ENCODE data around the gene NANOGP8.
"Not testable (repeated sequence)": the region's sequence is repeated elsewhere in the genome, so short reads cannot be mapped to it uniquely, and the experiment has no call there.

NANOGP8 gene, protein sequence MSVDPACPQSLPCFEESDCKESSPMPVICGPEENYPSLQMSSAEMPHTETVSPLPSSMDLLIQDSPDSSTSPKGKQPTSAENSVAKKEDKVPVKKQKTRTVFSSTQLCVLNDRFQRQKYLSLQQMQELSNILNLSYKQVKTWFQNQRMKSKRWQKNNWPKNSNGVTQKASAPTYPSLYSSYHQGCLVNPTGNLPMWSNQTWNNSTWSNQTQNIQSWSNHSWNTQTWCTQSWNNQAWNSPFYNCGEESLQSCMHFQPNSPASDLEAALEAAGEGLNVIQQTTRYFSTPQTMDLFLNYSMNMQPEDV

DNA sequence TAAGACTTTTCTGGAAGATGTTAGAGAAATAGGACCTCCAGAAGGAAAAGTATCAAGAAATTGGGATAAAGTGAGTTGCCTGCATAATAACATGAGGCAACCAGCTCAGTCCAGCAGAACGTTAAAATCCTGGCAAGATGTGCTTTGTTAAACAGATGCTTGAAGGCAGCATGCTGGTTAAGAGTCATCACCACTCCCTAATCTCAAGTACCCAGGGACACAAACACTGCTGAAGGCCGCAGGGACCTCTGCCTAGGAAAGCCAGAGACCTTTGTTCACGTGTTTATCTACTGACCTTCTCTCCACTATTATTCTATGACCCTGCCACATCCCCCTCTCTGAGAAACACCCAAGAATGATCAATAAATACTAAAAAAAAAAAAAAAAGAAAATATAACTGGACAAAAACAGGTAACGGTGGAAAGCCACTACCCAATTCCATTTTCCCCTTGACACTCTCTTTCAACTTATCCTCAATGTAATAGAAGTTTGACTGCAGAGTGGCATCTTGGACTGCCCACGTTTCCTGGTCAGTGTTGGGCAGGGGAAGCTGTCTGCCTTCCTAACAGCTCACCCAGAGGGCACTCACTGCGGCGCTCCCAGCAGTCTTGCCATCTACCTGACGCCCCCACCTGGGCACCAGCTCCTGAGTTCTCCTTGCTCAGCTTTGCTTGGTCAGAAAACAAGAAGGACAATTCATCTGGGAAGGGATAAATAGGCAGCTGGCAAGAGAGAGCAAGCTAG, at the start of gene NANOGP8:
TSS of gene NANOGP8 (minus strand) at position 120 of the 744 bp plus-strand sequence. CDS start 185 bp downstream, outside the sequence.
- not testable (repeated sequence) for DNase-seq

DNA sequence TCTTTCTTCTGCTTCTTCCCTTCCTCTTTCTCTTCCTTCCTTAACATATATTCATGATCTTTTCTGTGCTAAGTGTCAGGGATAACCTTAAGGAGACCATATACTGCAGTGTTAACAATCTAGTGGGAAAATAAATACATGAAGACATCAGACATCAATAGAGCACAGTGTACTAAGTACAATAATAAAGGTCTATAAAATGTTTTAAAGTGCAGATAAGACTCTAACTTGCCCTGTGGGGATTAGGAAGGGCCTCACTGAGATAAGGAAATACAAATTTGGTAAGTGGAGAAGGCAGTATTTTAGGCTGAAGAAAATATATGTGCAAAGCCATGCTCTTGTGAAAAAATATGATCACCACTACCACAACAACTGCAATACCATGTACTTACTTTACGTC, 49.2 kb upstream of the NANOGP8 start:
- no peak for DNase-seq

DNA sequence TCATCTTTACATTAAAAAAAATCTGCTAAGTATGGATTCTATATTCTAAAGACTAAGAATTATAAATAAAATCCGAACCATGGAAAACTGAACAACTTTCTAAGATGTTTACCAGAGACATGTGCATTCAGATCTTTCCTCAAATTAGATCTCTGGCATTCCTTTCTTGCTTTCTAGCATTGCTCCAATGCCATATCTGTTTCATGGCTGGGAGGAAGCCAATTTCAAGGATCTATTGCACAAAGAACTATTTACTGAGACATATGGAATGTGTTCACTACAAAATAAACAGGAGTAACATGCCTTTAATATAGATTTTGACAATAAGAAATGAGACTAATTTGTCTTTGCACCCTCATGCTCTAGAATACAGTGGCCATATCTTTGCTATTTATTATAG, 45.1 kb upstream of the NANOGP8 start:
- DNase-seq = no peak

DNA sequence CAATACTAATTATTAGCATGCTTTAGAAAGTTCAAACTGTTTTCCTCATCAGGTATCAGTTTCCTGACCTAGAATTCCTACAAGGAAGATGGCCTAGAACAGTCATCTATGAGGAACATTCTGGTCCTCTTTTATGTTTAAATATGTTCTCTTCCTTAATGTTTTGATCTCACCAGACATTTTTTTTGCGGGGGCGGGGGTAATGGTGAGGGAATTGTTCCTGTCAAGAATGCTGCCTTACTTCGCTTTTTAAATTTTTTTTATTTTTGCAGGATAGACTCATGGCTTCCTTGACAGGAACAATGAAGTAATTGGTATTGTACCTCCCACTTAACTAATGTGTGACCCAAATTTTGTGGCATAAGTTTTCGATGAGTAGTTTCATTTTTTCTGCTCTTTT, 44.3 kb upstream of the NANOGP8 start:
- DNase-seq = no peak

DNA sequence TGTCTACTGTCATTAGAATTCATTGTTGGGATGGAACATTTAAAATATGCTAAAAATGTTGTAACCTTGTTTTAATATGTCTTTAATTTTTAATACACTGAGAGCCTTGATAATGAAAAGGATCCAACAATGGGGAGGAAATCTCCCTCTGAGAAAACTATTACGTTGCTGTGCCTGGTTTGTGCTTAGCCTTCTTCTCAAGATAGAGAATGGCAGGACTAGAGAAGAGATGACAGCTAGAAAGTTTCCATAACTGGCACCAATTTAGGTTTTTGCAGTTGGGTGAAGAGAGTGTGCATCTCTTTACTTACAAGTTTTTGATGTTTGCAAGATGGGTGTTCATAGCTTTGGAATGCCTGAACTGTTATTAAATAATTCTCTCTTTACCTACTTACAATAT, 42.6 kb upstream of the NANOGP8 start:
- no peak for DNase-seq

DNA sequence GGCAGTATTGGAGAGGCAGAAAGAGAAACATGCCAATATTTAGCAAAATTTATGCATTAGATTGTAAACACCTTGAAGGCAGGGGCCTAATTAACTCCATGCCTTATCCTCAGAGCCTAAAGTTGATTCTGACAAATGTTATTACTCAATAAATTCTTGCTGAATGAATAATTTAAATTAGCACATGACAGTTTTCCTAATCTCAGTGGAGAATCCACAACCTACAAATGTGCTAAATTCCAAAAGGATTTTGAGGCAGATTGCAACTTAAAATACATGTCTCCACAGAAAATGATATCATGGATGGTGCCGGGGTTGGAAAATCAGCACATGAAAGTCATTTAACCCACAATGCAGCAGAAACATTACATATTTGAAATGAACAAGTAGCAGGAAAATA, 41.1 kb upstream of the NANOGP8 start:
- no peak for DNase-seq

DNA sequence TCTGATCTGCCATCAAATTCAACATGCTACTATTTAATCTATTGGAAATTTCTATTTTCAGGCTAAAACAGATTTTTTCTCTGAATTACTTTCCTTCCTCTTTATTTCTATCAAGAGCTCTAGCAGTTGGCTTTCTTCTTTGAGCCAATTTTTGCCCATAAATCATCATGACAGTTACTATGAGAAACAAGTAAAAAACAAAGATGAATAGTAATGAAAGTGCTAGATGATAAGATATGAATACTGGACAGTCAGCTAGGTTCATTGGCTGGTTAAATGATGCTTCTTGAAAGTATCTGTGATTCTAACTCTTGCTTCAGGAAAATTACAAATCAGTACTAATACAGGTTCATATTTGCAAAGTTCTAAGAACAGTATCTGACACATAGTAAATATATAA, 38.6 kb upstream of the NANOGP8 start:
- no peak for DNase-seq

DNA sequence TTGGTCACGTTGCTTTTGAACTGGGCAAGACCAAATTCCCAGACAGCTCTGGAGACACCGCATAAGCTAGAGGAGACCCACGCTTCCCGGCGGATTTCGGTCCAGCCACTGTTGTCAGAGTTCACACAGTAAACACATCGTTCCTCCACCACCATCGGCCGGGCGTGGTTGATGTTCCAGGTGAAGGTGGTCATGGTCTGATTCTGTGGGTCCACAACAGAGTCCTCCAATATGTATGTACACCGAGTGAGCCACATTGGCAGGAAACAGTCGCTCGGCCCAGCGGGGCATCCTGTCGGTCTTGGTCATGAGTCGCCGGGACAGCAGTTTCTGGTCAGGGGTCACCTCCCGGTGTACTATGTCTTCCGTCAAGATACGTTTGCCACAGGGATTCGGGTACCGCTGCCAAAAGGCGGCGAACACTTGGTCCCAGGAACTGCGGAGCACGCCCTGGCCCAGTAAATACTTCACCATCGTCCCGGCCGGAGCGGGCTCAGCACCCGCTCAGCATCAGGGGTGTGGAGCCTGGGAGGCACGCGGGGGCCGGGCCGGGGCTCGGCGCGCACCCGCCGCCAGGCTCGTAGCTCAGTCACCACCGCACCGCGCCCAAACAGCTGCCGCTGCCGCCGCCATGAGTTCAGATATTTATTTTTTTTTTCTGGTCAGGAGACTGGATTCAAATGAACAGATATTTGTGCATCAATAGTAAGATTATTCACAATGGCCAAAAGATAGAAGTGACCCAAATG, 36.7 kb upstream of the NANOGP8 start:
- no peak for DNase-seq

DNA sequence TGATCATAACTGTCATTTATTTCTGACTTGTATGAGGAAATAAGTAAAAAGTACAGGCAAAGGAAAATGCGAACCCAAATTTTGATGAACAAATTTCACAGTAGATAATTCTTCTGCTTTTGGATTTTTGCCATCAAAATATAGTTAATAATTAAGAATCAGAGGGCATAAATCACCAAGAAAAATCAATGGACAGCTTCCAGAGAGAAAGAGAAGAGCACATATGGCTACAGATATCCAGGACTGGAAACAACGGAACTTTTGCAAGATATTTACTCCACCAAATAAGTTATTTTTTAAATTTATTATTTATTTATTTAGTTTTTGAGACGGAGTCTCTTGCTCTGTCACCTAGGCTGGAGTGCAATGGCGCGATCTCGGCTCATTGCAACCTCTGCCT, 35.1 kb upstream of the NANOGP8 start:
- no peak for DNase-seq

DNA sequence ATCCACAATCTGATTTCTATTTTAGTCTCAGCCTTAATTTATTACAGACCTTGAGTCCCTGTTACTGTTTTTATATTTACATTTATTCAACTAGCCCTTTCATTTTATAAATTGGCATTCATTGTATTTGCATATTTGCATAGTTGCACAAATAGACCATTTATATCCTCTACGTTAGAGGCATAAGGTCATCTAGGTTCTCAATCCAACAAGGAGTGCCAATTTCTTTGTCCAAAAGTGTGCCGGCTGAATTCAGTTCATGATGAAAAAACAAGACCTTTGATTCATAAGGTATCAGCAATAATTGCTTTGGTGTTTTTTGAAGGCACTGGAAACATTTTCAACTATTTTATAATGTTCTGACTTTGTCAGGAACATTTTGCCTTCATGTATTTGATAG, 33.9 kb upstream of the NANOGP8 start:
- no peak for DNase-seq

DNA sequence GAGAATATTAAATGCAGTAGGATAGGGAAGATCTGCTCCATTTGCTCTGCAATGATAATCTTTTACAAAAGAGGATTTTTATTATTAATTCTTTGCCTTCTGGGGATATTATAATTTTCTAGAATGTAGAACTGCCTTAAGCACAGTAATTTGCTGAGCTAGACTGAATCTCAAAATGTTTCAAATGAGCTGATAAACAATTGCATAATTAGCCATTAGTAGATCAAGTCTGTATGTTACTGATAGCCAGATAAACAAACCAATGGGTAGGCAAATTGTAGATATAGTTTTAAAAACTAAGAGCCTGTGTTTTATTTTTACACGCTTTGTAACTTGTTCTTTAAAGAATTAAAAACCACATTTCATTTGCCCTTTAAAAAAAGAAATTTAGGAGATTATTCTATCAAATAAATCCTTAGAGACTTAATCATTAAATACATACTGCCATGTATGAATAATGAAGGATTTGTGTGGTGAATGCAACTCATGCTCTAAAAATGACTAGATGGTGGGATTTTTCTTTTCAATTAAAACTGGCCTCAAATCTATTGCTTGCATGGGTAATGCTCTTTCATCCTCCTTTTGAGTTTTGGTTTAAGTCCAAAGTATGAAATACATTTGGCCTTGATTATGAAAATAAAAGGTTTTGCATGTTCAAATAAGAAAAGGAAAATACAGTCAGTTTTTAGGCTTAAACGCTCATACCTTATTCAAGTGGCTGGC, 32.6 kb upstream of the NANOGP8 start:
- no peak for DNase-seq

DNA sequence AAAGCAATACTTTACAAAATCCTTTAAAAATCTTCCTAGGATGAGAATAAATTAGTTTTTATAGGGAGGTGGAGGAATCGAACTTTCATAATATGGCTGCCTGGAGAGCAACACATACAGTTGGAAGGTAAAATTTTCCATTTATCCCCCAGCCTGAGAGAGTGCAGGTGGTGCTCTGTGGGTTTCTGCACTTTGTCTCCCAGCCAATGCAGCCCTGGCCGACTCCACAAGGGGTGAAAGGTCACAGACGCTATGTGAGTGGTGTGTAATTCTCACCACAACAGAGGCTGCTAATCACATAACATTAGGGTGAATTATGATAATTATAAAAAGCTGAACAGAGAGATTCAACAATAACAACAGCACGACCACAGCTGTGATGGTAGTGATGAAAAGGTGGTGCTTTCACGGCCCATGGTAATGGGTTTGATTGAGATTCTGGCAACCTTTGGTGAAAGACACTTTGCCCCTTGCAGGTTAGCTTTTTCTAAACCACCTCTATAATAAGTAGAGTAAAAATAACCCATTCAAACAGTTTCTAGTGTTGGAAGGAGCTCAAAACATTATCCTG, 30.1 kb upstream of the NANOGP8 start:
- DNase-seq = peak; percentile 54

DNA sequence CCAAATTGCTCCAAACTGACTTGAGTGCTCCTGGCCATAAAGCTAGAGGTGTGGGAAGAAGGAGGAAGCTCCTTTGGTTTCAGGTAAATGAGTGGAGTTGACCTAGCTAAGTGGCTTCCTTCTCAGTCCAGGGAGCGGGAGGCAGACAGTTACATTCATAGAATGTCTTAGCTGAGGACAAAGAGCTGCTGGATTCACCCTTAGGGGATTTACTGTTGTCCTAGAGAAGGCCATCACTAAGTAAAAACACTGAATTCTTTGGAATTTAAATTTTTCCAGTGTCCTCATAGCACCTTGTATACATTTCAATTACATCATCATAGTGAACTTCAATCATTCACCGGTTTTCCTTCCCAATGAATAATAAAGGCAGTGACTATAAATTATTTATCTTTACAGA, 27.3 kb upstream of the NANOGP8 start:
- DNase-seq = no peak

DNA sequence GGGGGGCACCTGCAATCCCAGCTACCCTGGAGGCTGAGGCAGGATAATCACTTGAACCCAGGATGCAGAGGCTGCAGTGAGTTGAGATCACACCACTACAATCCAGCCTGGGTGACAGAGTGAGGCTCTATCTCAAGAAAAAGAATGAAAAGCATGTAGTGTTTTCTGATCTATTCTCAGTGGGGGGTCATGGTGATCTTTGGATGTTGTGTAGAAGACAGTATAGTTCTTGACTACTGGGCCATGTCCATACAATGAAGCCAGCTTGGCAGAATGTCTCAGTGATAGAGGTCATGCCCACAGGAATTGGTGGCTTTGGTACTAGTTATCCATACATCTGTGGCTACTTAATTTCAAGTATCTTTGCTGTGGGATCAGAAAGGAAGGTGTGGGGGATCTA, 26.8 kb upstream of the NANOGP8 start:
- no peak for DNase-seq

DNA sequence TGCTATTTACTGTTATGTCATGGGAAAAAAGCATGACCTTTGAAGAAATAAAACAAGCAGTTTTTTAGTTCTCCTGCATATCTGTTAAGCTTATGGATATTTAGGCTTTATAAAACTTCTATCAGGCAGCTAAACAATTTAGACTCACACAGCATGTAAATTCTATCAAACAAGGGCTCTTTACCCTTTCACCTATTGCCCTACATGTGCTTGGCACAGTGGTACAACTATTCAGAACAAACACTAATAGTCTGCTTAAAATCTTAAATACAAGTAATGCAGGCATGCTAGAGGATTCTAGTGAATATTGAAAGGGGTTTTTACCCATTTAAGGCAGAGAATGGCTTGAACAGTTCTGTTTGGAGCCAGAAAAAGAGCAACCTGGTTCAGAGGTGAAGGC, 23.4 kb upstream of the NANOGP8 start:
- no peak for DNase-seq

DNA sequence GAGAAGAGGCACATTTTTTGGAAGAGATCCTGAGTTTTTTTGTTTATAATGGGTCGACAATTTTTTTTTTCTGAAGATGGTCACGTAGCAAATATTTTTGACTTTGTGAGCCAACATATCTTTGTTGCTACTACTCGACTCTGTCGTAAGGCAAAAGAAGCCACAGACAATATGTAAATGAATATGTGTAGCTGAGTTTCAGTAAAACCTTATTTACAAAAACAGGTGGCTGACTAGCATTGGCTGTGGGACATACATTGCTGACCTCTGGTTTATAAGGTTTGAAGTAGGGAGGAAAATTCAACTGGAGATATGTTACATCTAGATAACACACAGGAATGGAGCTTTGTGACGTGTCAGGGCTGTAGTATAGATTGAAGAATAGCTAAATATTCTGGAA, 22.5 kb upstream of the NANOGP8 start:
- no peak for DNase-seq

DNA sequence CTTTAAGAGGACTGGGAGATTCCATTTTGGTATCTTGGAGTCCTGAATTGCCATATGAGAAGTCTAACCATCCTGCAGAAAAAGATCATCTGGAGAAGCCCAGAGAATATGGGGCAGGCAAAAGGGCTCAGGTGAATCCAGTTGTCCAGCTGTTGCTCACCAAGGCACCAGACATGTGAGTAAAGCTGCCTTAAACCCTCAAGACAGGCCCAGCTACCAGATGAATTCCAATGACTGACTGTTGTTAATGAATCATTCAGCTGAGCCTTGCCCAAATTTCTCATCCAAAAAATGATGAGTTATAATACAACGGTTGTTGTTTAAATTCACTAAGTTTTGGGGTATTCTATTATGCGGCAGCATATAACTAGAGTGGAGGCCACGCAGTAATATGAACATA, 22.0 kb upstream of the NANOGP8 start:
- no peak for DNase-seq

DNA sequence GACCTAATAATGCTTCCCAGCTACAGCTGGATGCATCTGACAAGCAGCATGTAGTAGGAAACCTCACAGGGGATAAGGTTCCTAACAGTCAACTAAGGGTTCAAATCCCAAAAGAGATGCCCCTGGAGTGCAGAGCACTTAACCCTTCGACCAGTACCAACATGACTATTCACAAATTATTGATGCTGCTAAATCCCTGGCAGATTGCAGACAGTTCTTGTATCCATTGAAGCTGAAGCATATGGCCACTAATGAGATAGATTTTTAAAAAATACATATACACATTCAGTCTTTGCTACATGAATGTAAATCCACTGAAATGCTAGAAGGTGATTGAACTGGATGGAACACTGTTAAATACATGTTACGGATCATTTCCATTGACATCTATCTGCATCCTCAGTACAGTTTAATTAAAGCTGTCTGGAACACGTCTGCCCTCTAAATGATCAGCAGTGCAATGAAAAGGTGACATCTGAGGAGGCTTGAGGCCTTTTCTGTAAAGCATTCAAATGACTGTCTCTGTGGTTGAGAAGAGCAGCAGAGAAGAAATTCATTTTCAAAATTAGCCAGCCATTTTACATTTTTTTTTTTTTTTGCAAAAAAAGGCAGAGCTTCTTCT, 19.5 kb upstream of the NANOGP8 start:
- DNase-seq = no peak

DNA sequence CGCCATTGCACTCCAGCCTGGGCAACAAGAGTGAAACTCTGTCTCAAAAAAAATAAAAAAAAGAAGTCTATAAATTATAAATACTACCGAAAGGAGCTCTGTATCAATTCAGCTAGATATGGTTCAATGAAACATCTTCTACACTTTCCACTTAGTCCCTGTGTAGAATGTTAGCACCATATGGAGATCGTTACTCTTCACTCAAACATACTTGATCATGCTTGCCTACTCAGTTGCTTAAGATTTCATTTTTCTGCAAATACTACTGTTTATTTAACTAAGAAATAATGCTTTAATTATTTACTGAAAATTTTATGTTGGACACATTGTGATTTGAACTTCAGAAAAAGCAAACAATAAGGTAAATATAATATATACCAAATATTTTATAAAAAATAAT, 17.1 kb upstream of the NANOGP8 start:
- DNase-seq = no peak

DNA sequence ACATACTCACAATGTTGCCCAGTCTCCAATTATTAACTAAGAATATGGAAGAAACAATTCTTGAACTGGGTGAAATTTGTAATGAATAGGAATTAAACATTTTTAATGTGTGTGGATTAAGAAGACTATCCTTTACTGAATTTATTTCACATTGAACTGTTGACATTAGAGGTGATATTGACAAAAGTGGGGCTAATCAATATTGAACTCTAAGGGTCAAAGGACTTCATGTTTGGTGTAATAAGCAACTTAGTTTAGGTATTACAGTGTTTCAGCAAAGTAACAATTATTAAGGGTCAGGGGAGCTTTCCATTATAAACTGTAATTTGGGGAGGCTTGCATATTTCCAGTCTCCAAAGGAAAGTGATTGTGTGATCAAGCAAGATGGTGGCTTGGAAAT, 16.2 kb upstream of the NANOGP8 start:
- no peak for DNase-seq

DNA sequence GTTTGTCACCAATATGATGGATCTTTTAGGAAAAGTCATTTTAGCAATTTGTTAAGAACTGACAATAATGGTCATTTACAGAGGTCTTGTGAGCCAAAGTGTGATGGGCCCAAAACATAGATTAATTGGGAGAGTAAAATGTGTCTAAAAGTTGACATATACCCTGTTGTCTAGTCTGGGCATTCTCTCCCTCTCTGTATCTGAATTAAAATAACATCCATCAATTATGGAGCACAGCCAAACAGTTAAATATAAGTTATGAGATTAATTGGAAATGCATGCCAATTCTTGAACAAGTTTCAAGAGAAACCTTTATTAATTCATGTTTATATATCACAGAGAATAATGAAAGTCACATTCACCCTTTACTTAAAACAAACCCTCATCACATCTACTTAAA, 13.6 kb upstream of the NANOGP8 start:
- DNase-seq = no peak

DNA sequence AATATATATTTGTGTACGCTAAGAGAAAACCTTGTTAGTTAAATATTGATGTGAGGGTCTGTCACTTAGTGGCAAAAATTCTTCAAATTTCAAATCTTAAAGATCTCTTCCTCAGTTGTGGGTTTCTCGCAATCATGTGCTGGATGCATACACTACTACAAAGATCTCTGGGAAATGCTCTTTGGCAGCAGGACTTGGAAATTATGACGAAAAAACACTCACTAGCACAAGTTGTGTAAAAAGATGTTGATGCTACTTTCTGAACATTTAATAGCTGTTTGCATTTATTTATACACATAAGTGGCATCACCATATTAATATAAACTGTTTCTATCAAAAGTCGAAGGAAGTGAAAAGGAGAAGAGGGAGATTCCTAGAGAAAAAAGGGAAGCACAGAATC, 10.8 kb upstream of the NANOGP8 start:
- DNase-seq = no peak

DNA sequence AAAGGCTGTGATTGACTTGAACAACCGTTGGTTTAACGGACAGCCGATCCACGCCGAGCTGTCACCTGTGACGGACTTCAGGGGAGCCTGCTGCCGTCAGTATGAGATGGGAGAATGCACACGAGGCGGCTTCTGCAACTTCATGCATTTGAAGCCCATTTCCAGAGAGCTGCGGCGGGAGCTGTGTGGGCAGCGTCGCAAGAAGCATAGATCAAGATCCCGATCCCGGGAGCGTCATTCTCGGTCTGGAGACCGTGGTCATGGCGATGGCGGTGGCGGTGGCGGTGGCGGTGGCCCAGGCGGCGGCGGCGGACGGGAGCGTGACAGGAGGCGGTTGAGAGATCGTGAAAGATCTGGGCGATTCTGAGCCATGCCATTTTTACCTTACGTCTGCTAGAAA, 7.8 kb upstream of the NANOGP8 start:
- no peak for DNase-seq

Measured in NCI-H1105 (cell line).